HG03095 (cell line): ENCODE results near the gene ID3.

ENCODE experiments used
- ATAC-seq: cut with Tn5 transposase; IDR thresholded peaks from one replicate; pipeline ENCODE4 v1.9.1; 2021; ENCODE audit warnings: moderate library complexity; ENCODE audit not compliant: unreplicated experiment

ID3 gene

GRCh38 chr1:23528250-23528978 is 30.9 kb downstream of the ID3 start:
- peak; percentile 47 for ATAC-seq

- ATAC-seq: no peak
Observed at GRCh38 chr1:23527900-23528249, 31.4 kb downstream of the ID3 start.

- no peak for ATAC-seq
Observed at GRCh38 chr1:23527366-23527765, 31.9 kb downstream of the ID3 start.

- ATAC-seq: no peak
Observed at GRCh38 chr1:23526329-23527041, 32.8 kb downstream of the ID3 start.

GRCh38 chr1:23525558-23526250 is 33.6 kb downstream of the ID3 start:
- ATAC-seq: no peak

- ATAC-seq: no peak
Observed at GRCh38 chr1:23524716-23525401, 34.4 kb downstream of the ID3 start.

- ATAC-seq: no peak
Observed at GRCh38 chr1:23524163-23524562, 35.1 kb downstream of the ID3 start.

- ATAC-seq: no peak
Observed at GRCh38 chr1:23522244-23522982, 36.9 kb downstream of the ID3 start.

- ATAC-seq: no peak
Observed at GRCh38 chr1:23521588-23521987, 37.7 kb downstream of the ID3 start.

- no peak for ATAC-seq
Observed at GRCh38 chr1:23517581-23517980, 41.7 kb downstream of the ID3 start.

- ATAC-seq: no peak
Observed at GRCh38 chr1:23515905-23516304, 43.4 kb downstream of the ID3 start.

- ATAC-seq: no peak
Observed at GRCh38 chr1:23514111-23514679, 45.1 kb downstream of the ID3 start.

GRCh38 chr1:23509896-23510295 is 49.4 kb downstream of the ID3 start:
- ATAC-seq: no peak
